SH-SY5Y (cell line): ENCODE results near the gene STK32C.

Experiments used
- GATA2 ChIP-seq: IDR thresholded peaks from 2 replicates; pipeline ENCODE4 v1.6.1; 2011; ENCODE audit warnings: mild to moderate bottlenecking, low read depth, low read length
- GATA3 ChIP-seq: IDR thresholded peaks from 2 replicates; pipeline ENCODE4 v1.6.1; 2011; ENCODE audit warnings: low read depth, mild to moderate bottlenecking, low read length, moderate library complexity

DNA sequence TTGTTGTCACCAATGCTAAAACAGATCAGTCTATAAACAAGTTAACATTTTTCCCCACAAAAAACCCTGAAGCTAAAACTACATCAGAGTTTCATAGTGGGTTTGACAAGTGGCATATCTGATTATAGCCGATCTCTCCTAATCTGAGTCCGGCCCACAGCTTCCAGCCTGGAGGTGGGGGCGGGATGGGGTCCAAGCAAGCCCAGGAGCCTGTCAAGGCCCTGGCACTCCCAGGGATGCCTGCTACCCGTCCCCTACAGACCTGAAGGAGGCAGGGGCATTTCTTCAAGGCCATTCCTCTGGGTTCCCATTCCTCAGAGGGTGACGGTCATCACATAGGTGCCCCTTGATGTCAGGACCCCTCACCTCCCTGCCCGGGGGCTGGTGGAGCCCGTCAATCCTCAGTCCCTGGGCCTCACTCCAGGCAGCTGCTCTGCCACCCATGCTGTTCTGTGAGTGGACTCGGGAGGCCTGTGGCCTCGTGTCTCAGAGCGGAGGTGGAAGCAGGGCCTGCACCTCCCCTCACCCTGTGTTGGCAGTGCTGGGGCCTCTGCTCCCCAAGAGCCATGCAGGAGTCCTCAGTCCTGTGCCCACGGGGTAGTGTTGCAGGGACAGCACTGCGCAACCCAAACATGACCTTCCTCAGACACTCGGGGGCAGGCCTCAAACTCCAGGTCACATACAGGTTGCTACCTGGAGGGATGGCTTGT is 112.2 kb downstream of the STK32C start:
- TF ChIP-seq GATA3 (no peak), GATA2 (no peak)
